Measurements from ENCODE around the gene MVB12B.

MVB12B gene

DNA sequence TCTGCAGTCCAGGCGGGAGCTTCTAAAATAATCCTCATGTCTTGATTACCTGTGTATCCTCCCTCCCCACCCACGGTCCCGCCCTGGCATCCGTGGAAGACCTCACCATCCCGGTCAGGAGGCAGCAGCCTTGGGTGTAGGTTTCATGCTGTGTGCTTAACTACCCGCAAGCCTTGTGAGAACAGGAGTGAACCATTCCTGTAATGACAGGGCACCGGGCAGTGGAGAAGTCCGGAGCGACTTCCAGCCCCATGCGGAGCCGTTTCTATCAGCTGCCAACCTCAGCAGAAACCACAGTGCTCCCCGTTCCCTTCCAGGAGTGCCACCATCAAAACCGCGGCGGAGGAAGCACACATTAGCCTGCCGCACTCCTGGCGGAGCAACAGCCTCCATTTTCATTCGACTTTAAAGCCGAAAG is 163.6 kb downstream of the MVB12B start:
- Histone ChIP-seq H4K20me1 (ENCODE audit: insufficient read depth, low read length, poor library complexity, severe bottlenecking) (no peaks in the 10 kb centered on the region), H3K27me3 (ENCODE audit: insufficient read depth, low read length, poor library complexity, severe bottlenecking) (no peaks in the 10 kb centered on the region), H2AFZ (ENCODE audit: low read length) (no peak overlapping the region), H3K4me1 (ENCODE audit: insufficient read depth, low read length, poor library complexity, severe bottlenecking) (peaks cover 10% of the 10 kb centered on the region), H3K9ac (ENCODE audit: low read depth, low read length, poor library complexity, severe bottlenecking) (peak overlapping the region; percentile 7), H3K4me2 (ENCODE audit: low read depth, low read length, poor library complexity, severe bottlenecking) (no peak overlapping the region), H3F3A (ENCODE audit: low read depth) (no peaks in the 10 kb centered on the region), H3K36me3 (ENCODE audit: insufficient read depth, low read length) (peaks cover 40% of the 10 kb centered on the region; the same call in 1 of the 2 replicates), H3K79me2 (ENCODE audit: insufficient read depth, low read length) (peaks cover 4% of the 10 kb centered on the region), H3K9me2 (replicated peaks; ENCODE audit: low read depth, low read length) (no peaks in the 10 kb centered on the region), H3K4me3 (ENCODE audit: low read length, poor library complexity, severe bottlenecking) (no peak overlapping the region), H3K9me3 (ENCODE audit: insufficient read depth, low read depth, low read length) (no peaks in the 10 kb centered on the region)
- no peak for TF ChIP-seq EZH2phosphoT487 (IDR thresholded peaks at IDR 0.05; ENCODE audit: borderline replicate concordance)
- no peak for TF ChIP-seq CTCF (conservative IDR thresholded peaks at IDR 0.05; ENCODE audit: low read length)

DNA sequence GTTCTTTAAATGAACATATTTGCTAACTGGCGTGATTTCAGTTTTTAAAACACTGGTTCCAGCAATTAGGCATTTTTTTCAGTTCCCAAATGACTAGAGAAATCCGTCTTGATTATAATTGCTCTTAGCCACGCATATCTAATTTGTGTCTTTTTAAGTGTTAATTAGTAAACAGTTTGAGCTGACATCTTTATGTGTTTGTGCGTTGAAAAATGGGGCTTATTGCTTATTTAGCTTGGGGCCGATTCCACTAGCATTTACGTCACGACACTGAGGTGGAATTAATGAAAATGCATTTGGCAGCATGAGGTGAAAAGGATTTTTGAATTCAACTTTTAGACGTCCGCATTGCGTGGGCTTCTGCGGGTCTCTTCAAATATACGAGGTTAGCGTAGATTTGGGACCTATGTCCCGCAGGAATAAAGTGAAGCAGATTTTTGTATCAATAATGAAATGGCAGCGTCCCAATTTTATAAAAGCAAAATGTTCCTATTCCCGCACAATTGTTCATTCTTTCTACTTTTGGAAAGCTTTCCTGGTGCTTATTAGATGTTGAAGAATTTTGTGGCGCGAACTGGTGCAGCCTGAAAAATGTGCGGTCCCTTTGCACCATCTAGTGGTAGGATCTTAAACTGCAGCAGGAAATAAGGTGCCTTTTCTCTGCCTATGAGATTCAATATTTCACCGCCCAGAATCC is 164.4 kb downstream of the MVB12B start:
- Histone ChIP-seq H3K79me2 (ENCODE audit: insufficient read depth, low read length) (peaks cover 4% of the 10 kb centered on the region), H3K27me3 (ENCODE audit: insufficient read depth, low read length, poor library complexity, severe bottlenecking) (no peaks in the 10 kb centered on the region), H3K9me3 (ENCODE audit: insufficient read depth, low read depth, low read length) (no peaks in the 10 kb centered on the region)

DNA sequence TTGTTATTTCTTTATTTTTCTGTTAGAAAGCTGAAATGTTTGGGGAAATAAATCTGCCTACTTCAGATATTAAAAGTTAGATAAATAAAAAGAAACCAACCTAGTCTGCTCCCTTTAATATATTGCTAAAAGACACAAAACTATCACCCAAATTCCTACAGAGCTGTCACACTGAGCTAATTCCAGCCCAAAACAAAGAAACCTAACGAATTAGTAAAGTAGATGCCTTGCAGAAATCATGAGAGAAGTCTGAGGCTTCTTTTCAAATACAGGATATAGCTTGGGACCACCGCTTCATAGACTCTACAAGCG is 164.9 kb downstream of the MVB12B start:
- peaks cover 10% of the 10 kb centered on the region for H3K4me1 ChIP-seq (ENCODE audit: insufficient read depth, low read length, poor library complexity, severe bottlenecking)
- no peaks in the 10 kb centered on the region for H3K9me2 ChIP-seq (replicated peaks; ENCODE audit: low read depth, low read length)
- H3F3A ChIP-seq (ENCODE audit: low read depth) = no peaks in the 10 kb centered on the region
- no peak overlapping the region for H3K4me2 ChIP-seq (ENCODE audit: low read depth, low read length, poor library complexity, severe bottlenecking)
- no peaks in the 10 kb centered on the region for H3K9me3 ChIP-seq (ENCODE audit: insufficient read depth, low read depth, low read length)
- no peaks in the 10 kb centered on the region for H4K20me1 ChIP-seq (ENCODE audit: insufficient read depth, low read length, poor library complexity, severe bottlenecking)
- H3K36me3 ChIP-seq (ENCODE audit: insufficient read depth, low read length) = peaks cover 35% of the 10 kb centered on the region; the same call in 1 of the 2 replicates
- no peaks in the 10 kb centered on the region for H3K27me3 ChIP-seq (ENCODE audit: insufficient read depth, low read length, poor library complexity, severe bottlenecking)
- H3K9ac ChIP-seq (ENCODE audit: low read depth, low read length, poor library complexity, severe bottlenecking) = peak overlapping the region; percentile 2
- peaks cover 4% of the 10 kb centered on the region for H3K79me2 ChIP-seq (ENCODE audit: insufficient read depth, low read length)
- H2AFZ ChIP-seq (ENCODE audit: low read length) = no peak overlapping the region
- TF ChIP-seq EZH2phosphoT487 (IDR thresholded peaks at IDR 0.05; ENCODE audit: borderline replicate concordance) = no peak
- no peak for TF ChIP-seq CTCF (conservative IDR thresholded peaks at IDR 0.05; ENCODE audit: low read length)
- no peak overlapping the region for H3K4me3 ChIP-seq (ENCODE audit: low read length, poor library complexity, severe bottlenecking)

More for the DNA sequence above, 164.4 kb downstream of the MVB12B start:
- Histone ChIP-seq H3K4me3 (ENCODE audit: low read length, poor library complexity, severe bottlenecking) (no peak overlapping the region), H3K4me2 (ENCODE audit: low read depth, low read length, poor library complexity, severe bottlenecking) (no peak overlapping the region), H3F3A (ENCODE audit: low read depth) (no peaks in the 10 kb centered on the region), H3K4me1 (ENCODE audit: insufficient read depth, low read length, poor library complexity, severe bottlenecking) (peaks cover 10% of the 10 kb centered on the region), H4K20me1 (ENCODE audit: insufficient read depth, low read length, poor library complexity, severe bottlenecking) (no peaks in the 10 kb centered on the region), H3K36me3 (ENCODE audit: insufficient read depth, low read length) (peaks cover 40% of the 10 kb centered on the region; the same call in 1 of the 2 replicates), H3K9me2 (replicated peaks; ENCODE audit: low read depth, low read length) (no peaks in the 10 kb centered on the region), H2AFZ (ENCODE audit: low read length) (no peak overlapping the region), H3K9ac (ENCODE audit: low read depth, low read length, poor library complexity, severe bottlenecking) (peak overlapping the region; percentile 7)
- TF ChIP-seq CTCF (conservative IDR thresholded peaks at IDR 0.05; ENCODE audit: low read length) (peak; percentile 92), EZH2phosphoT487 (IDR thresholded peaks at IDR 0.05; ENCODE audit: borderline replicate concordance) (no peak)

Data from Loucy (cell line).